SK-N-DZ (cell line): ENCODE measurements around the gene F7.

Experiments
- DNase-seq: peaks from one replicate; pipeline ENCODE4 v3.0.0-alpha.2; 2015; ENCODE audit warnings: low spot score
- small RNA-seq, 2 experiments: library from RNA; depleted of rRNA; stranded (forward); fragments of <200 nt; gene quantifications; one replicate each; pipeline ENCODE3, GENCODE V24; 2014

The F7 gene

GRCh38 chr13:113169277-113170272 lies 64.0 kb downstream of the F7 start:
- no peak for DNase-seq

Small RNAs within 50 kb of the gene (small RNA-seq; reads per million reads assigned to genes)
- 0 reads per million in 2 experiments for gene AL137002.1
